ENCODE results near the gene PLA2G5. TPM values are rescaled to one million over a fixed set of nuclear protein-coding genes. Genes with fewer than 3 reads are reported as not detected.

The PLA2G5 gene
- total and polyA plus RNA-seq, 2 of the 8 experiments (the other 6 are each of a cell fraction or from before 2014, with no cell fraction given): 0.05 TPM; not detected in 1

DNA sequence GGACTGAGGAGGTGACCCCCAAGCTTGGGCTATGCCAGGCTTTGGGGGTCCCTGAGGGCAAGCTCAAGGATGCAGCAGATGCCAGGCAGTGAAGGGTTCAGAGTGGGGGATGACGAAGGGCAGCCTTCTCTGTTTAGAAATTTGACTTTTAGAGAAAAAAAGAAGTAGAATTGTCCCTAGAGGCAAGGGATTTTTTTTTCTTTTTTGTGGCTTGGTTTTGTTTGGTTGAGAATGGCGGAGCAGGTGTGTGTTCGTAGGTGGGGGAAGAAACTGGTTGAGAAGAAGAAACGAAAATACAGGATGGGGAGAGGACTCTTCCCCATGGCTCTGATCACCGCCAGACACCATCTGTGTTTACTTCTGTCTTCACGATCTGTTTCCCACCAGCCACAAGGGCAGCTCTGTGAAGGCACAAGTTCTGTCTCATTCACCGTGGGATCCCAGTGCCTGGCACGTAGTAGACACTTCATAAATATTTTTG is 8.2 kb downstream of the PLA2G5 start (continued):
- no peak for TF ChIP-seq CREB1 (IDR thresholded peaks at IDR 0.05)
